IPS-20b (cell line): ENCODE results near the gene NRROS.
"Not testable (repeated sequence)": the region's sequence is repeated elsewhere in the genome, so short reads cannot be mapped to it uniquely, and the experiment has no call there.

ENCODE experiments used
- H3K27ac ChIP-seq: one replicate; pipeline ENCODE4 v1.5.1; 2013; ENCODE audit warnings: low read length
- H3K27me3 ChIP-seq: 2 replicates; pipeline ENCODE4 v1.6.1; 2013; ENCODE audit warnings: mild to moderate bottlenecking, low read length, inconsistent platforms; ENCODE audit not compliant: insufficient read depth
- H3K36me3 ChIP-seq: 2 replicates; pipeline ENCODE4 v1.6.1; 2013; ENCODE audit warnings: low read depth, mild to moderate bottlenecking, inconsistent platforms, low read length, moderate library complexity; ENCODE audit not compliant: insufficient read depth
- H3K4me1 ChIP-seq: 2 replicates; pipeline ENCODE4 v1.6.1; 2013; ENCODE audit warnings: mild to moderate bottlenecking, control low read depth, inconsistent platforms, low read length, moderate library complexity; ENCODE audit not compliant: insufficient read depth
- H3K4me3 ChIP-seq: 2 replicates; pipeline ENCODE4 v1.5.1; 2013; ENCODE audit warnings: mild to moderate bottlenecking, low read length, inconsistent platforms
- H3K9ac ChIP-seq: 2 replicates; pipeline ENCODE4 v1.6.1; 2013; ENCODE audit warnings: low read depth, mild to moderate bottlenecking, inconsistent platforms, low read length, moderate library complexity
- H3K9me3 ChIP-seq: 2 replicates; pipeline ENCODE4 v1.6.1; 2013; ENCODE audit warnings: mild to moderate bottlenecking, low read depth, low read length, inconsistent platforms; ENCODE audit not compliant: insufficient read depth

The NRROS gene

GRCh38 chr3:196639483-196640296 is at the start of gene NRROS:
Gene NRROS, plus strand, starts transcription at chr3:196639694. Its CDS starts 14,846 bp downstream, at chr3:196654540.
- H3K9me3 ChIP-seq = no peaks in the 10 kb centered on the region
- H3K36me3 ChIP-seq = no peaks in the 10 kb centered on the region
- H3K4me1 ChIP-seq = peaks cover 3% of the 10 kb centered on the region; the same call in 1 of the 2 replicates
- peaks cover 22% of the 10 kb centered on the region for H3K27me3 ChIP-seq
- no peak within 1 kb of the TSS for H3K27ac ChIP-seq
- H3K4me3 ChIP-seq = peak within 1 kb of the TSS; percentile 60; the same call in 1 of the 2 replicates
- peak within 1 kb of the TSS; percentile 52; the same call in 1 of the 2 replicates for H3K9ac ChIP-seq

GRCh38 chr3:196590279-196590678 is 49.2 kb upstream of the NRROS start:
- Histone ChIP-seq H3K27ac (no peak overlapping the region), H3K27me3 (no peaks in the 10 kb centered on the region), H3K9me3 (no peaks in the 10 kb centered on the region), H3K4me3 (no peak overlapping the region), H3K36me3 (peaks cover 16% of the 10 kb centered on the region; the same call in 1 of the 2 replicates), H3K9ac (no peak overlapping the region), H3K4me1 (no peaks in the 10 kb centered on the region)

- no peaks in the 10 kb centered on the region for H3K36me3 ChIP-seq
These were observed 43.1 kb upstream of the NRROS start for GRCh38 chr3:196596355-196596754.

DNA sequence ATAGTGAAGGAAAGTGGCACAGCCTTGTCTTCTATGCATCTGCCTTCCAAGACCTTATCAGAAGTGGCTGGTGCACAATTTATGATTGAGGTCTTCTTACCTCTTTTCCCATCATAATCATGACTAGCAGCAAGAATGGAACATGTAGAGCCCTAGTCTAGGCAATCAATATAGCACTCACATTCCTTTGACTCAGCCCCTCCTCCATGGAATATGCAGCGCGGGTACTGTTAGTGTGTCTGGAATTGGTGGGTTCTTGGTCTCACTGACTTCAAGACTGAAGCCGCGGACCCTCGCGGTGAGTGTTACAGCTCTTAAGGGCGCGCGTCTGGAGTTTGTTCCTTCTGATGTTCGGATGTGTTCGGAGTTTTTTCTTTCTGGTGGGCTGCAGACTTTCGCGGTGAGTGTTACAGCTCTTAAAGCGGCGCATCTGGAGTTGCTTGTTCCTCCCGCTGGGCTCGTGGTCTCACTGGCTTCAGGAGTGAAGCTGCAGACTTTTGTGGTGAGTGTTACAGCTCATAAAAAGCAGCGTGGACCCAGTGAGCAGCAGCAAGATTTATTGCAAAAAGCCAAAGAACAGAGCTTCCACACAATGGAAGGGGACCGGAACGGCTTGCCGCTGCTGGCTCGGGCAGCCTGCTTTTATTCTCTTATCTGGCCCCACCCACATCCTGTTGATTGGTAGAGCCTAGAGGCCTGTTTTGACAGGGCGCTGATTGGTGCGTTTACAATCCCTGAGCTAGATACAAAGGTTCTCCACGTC is 41.3 kb upstream of the NRROS start:
- not testable (repeated sequence) for H3K36me3 ChIP-seq, H3K9me3 ChIP-seq, H3K27ac ChIP-seq, H3K9ac ChIP-seq, H3K4me3 ChIP-seq, H3K27me3 ChIP-seq, H3K4me1 ChIP-seq

More at GRCh38 chr3:196596355-196596754, 43.1 kb upstream of the NRROS start:
- H3K9ac ChIP-seq = no peak overlapping the region
- no peak overlapping the region for H3K4me3 ChIP-seq
- H3K27ac ChIP-seq = no peak overlapping the region
- no peaks in the 10 kb centered on the region for H3K9me3 ChIP-seq
- H3K4me1 ChIP-seq = no peaks in the 10 kb centered on the region
- 0 out of 2 replicates have a peak, but pooled peaks cover 4% of the 10 kb centered on the region for H3K27me3 ChIP-seq

DNA sequence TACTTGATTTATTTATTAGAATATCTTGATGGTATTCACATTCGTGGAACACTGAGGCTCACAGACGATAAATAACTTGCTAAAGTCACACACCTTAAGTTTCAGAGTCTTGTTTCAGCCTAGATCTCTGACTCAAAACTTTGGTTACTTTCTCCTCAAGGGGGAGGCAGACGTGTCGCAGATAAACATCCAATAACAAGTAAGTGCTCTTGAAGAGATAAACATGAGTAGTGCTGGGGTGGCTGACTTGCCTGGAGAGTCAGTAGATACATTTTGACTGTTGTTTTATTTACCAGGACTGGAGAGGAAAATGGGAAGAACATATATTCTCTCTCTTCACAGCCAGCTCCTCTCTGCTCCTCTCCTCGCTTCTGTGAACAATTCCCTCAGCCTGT is 39.8 kb upstream of the NRROS start:
- Histone ChIP-seq H3K9me3 (no peaks in the 10 kb centered on the region), H3K27me3 (0 out of 2 replicates have a peak, but pooled peaks cover 4% of the 10 kb centered on the region), H3K4me1 (no peaks in the 10 kb centered on the region), H3K9ac (no peak overlapping the region), H3K27ac (no peak overlapping the region), H3K36me3 (no peaks in the 10 kb centered on the region), H3K4me3 (no peak overlapping the region)

DNA sequence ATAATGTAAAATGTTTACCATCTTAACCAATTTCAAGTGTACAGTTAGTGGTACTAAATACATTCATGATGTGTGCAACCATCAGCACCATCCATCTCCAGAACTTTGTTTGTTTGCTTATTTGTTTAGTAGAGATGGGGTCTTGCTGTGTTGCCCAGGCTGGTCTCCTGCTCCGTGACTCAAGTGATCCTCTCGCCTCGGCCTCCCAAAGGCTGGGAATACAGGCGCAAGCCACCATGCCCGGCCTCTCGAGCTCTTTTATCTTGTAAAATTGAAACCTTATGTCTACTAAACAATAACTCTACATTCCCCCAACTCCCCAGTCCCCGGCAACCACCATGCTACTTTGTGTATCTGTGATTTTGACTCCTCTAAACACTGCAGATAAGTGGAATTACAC is 39.1 kb upstream of the NRROS start:
- Histone ChIP-seq H3K36me3 (no peaks in the 10 kb centered on the region), H3K27me3 (0 out of 2 replicates have a peak, but pooled peaks cover 4% of the 10 kb centered on the region), H3K27ac (no peak overlapping the region), H3K9me3 (no peaks in the 10 kb centered on the region), H3K4me1 (no peaks in the 10 kb centered on the region), H3K9ac (no peak overlapping the region), H3K4me3 (no peak overlapping the region)

DNA sequence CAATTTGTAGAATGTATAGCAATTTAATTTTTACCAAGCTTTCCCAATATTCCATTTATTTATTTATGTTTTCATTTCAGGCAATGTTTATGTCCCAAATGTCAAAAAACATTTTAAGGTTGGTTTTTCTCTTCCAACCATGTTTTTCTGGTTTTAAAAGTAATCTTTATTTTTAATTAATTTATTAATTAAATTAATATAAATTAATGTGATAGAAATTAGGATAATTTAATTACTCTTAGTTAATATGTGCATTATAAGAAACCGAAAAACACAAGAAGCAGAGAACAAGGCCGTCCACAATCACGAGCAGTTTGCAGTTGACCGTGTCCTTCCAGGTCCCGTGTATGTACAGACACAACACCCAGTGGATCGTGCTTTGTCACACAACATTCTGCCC is 36.8 kb upstream of the NRROS start:
- H3K9me3 ChIP-seq = no peaks in the 10 kb centered on the region
- no peaks in the 10 kb centered on the region for H3K36me3 ChIP-seq
- H3K27me3 ChIP-seq = no peaks in the 10 kb centered on the region
- no peak overlapping the region for H3K27ac ChIP-seq
- H3K4me1 ChIP-seq = no peaks in the 10 kb centered on the region
- no peak overlapping the region for H3K4me3 ChIP-seq
- H3K9ac ChIP-seq = no peak overlapping the region

- Histone ChIP-seq H3K27ac (no peak overlapping the region), H3K9ac (no peak overlapping the region), H3K9me3 (no peaks in the 10 kb centered on the region), H3K36me3 (no peaks in the 10 kb centered on the region), H3K4me1 (no peaks in the 10 kb centered on the region), H3K27me3 (no peaks in the 10 kb centered on the region), H3K4me3 (no peak overlapping the region)
These were observed 35.8 kb upstream of the NRROS start for GRCh38 chr3:196603683-196604082.

DNA sequence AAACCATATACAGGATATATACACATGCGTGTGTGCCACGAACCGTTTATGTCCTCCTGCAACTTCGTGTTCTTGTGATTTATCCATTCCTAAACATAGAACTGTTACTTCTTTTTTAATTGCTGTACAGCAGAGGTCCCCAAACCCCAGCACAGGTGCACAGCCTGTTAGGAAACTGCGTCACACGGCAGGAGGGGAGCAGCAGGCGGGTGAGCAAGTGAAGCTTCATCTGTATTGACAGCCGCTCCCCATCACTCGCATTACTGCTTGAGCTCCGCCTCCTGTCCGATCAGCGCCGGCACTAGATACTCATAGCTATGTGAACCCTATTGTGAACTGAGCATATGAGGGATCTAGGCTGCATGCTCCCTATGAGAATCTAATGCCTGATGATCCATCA is 34.9 kb upstream of the NRROS start:
- Histone ChIP-seq H3K9me3 (no peaks in the 10 kb centered on the region), H3K4me3 (no peak overlapping the region), H3K27ac (no peak overlapping the region), H3K36me3 (no peaks in the 10 kb centered on the region), H3K27me3 (no peaks in the 10 kb centered on the region), H3K4me1 (no peaks in the 10 kb centered on the region; the same call in 1 of the 2 replicates), H3K9ac (no peak overlapping the region)

GRCh38 chr3:196608693-196609092 is 30.8 kb upstream of the NRROS start:
- Histone ChIP-seq H3K4me3 (no peak overlapping the region), H3K9ac (no peak overlapping the region), H3K9me3 (no peaks in the 10 kb centered on the region), H3K4me1 (peaks cover 5% of the 10 kb centered on the region), H3K36me3 (no peaks in the 10 kb centered on the region), H3K27ac (no peak overlapping the region), H3K27me3 (no peaks in the 10 kb centered on the region)

- H3K27ac ChIP-seq = no peak overlapping the region
- peak overlapping the region; percentile 15; the same call in 1 of the 2 replicates for H3K9ac ChIP-seq
- H3K4me3 ChIP-seq = no peak overlapping the region
- no peaks in the 10 kb centered on the region for H3K27me3 ChIP-seq
- H3K36me3 ChIP-seq = no peaks in the 10 kb centered on the region
- peaks cover 5% of the 10 kb centered on the region for H3K4me1 ChIP-seq
- H3K9me3 ChIP-seq = no peaks in the 10 kb centered on the region
These were observed 30.1 kb upstream of the NRROS start for GRCh38 chr3:196609343-196609775.
